ENCODE measurements around the gene RNF111.
"Not testable (repeated sequence)": the region's sequence is repeated elsewhere in the genome, so short reads cannot be mapped to it uniquely, and the experiment has no call there.

RNF111 gene

GRCh38 chr15:58994906-58995453 is 7.5 kb downstream of the RNF111 start:
- H3K4me3 ChIP-seq (ENCODE audit: low read depth, low read length) = no peak overlapping the region
- DNase-seq (ENCODE audit: low read depth) = no peak

GRCh38 chr15:58999694-59000093 is 12.2 kb downstream of the RNF111 start:
- no peak for DNase-seq (ENCODE audit: low read depth)
- H3K4me3 ChIP-seq (ENCODE audit: low read depth, low read length) = no peak overlapping the region

GRCh38 chr15:59000251-59000650 is 12.8 kb downstream of the RNF111 start:
- not testable (repeated sequence) for H3K4me3 ChIP-seq (ENCODE audit: low read depth, low read length); DNase-seq (ENCODE audit: low read depth)

GRCh38 chr15:59001946-59002345 is 14.5 kb downstream of the RNF111 start:
- DNase-seq (ENCODE audit: low read depth) = no peak
- no peak overlapping the region for H3K4me3 ChIP-seq (ENCODE audit: low read depth, low read length)

- no peak for DNase-seq (ENCODE audit: low read depth)
Observed at GRCh38 chr15:59002418-59002859, 15.0 kb downstream of the RNF111 start.

GRCh38 chr15:59005579-59005978 is 18.1 kb downstream of the RNF111 start:
- H3K4me3 ChIP-seq (ENCODE audit: low read depth, low read length) = no peak overlapping the region
- DNase-seq (ENCODE audit: low read depth) = no peak

More at GRCh38 chr15:59002418-59002859, 15.0 kb downstream of the RNF111 start:
- no peak overlapping the region for H3K4me3 ChIP-seq (ENCODE audit: low read depth, low read length)

- no peak overlapping the region for H3K4me3 ChIP-seq (ENCODE audit: low read depth, low read length)
- no peak for DNase-seq (ENCODE audit: low read depth)
Observed at GRCh38 chr15:59008086-59008485, 20.6 kb downstream of the RNF111 start.

GRCh38 chr15:59011262-59011952 is 23.9 kb downstream of the RNF111 start:
- no peak overlapping the region for H3K4me3 ChIP-seq (ENCODE audit: low read depth, low read length)
- no peak for DNase-seq (ENCODE audit: low read depth)

- H3K4me3 ChIP-seq (ENCODE audit: low read depth, low read length) = no peak overlapping the region
- DNase-seq (ENCODE audit: low read depth) = no peak
Observed at GRCh38 chr15:59013246-59013873, 25.9 kb downstream of the RNF111 start.

GRCh38 chr15:59014068-59014467 is 26.6 kb downstream of the RNF111 start:
- no peak overlapping the region for H3K4me3 ChIP-seq (ENCODE audit: low read depth, low read length)
- DNase-seq (ENCODE audit: low read depth) = no peak

GRCh38 chr15:59017449-59017848 is 30.0 kb downstream of the RNF111 start:
- no peak for DNase-seq (ENCODE audit: low read depth)

GRCh38 chr15:59018833-59019232 is 31.4 kb downstream of the RNF111 start:
- H3K4me3 ChIP-seq (ENCODE audit: low read depth, low read length) = no peak overlapping the region
- DNase-seq (ENCODE audit: low read depth) = no peak

More at GRCh38 chr15:59017449-59017848, 30.0 kb downstream of the RNF111 start:
- no peak overlapping the region for H3K4me3 ChIP-seq (ENCODE audit: low read depth, low read length)

GRCh38 chr15:59020322-59020721 is 32.9 kb downstream of the RNF111 start:
- no peak overlapping the region for H3K4me3 ChIP-seq (ENCODE audit: low read depth, low read length)
- DNase-seq (ENCODE audit: low read depth) = no peak

- DNase-seq (ENCODE audit: low read depth) = no peak
- no peak overlapping the region for H3K4me3 ChIP-seq (ENCODE audit: low read depth, low read length)
Observed at GRCh38 chr15:59022188-59022587, 34.7 kb downstream of the RNF111 start.

GRCh38 chr15:59026207-59026606 is 38.7 kb downstream of the RNF111 start:
- no peak overlapping the region for H3K4me3 ChIP-seq (ENCODE audit: low read depth, low read length)
- no peak for DNase-seq (ENCODE audit: low read depth)

GRCh38 chr15:59028387-59028955 is 41.0 kb downstream of the RNF111 start:
- DNase-seq (ENCODE audit: low read depth) = no peak
- H3K4me3 ChIP-seq (ENCODE audit: low read depth, low read length) = no peak overlapping the region

GRCh38 chr15:59029554-59029953 is 42.1 kb downstream of the RNF111 start:
- H3K4me3 ChIP-seq (ENCODE audit: low read depth, low read length) = no peak overlapping the region
- no peak for DNase-seq (ENCODE audit: low read depth)

- no peak for DNase-seq (ENCODE audit: low read depth)
- H3K4me3 ChIP-seq (ENCODE audit: low read depth, low read length) = no peak overlapping the region
Observed at GRCh38 chr15:59035201-59035600, 47.7 kb downstream of the RNF111 start.

GRCh38 chr15:59039225-59039624 is 51.8 kb downstream of the RNF111 start:
- H3K4me3 ChIP-seq (ENCODE audit: low read depth, low read length) = no peak overlapping the region
- no peak for DNase-seq (ENCODE audit: low read depth)

- no peak for DNase-seq (ENCODE audit: low read depth)
- no peak overlapping the region for H3K4me3 ChIP-seq (ENCODE audit: low read depth, low read length)
Observed at GRCh38 chr15:59042041-59042440, 54.6 kb downstream of the RNF111 start.
